Renal cortex interstitium (tissue), 11 donors: ENCODE results near the gene PPFIA3. TPM values are rescaled to one million over a fixed set of nuclear protein-coding genes. Genes with fewer than 3 reads are reported as not detected.
"Not testable (repeated sequence)": the region's sequence is repeated elsewhere in the genome, so short reads cannot be mapped to it uniquely, and the experiment has no call there.

ENCODE experiments used
- DNase-seq, 11 donors: peaks; one replicate each; pipeline ENCODE4 v3.0.0-alpha.2; 2013; ENCODE audit warnings: low read depth in 9 of 11, low spot score in 4 of 11; ENCODE audit errors: extremely low read depth in 1 of 11
- polyA plus RNA-seq, 3 donors: library from polyadenylated mRNA; unstranded; fragments of 120-200 nt; gene quantifications; one replicate each; pipeline ENCODE4 v1.2.1, GENCODE V29; 2013; ENCODE audit not compliant: insufficient read length in 3 of 3

PPFIA3 gene
- polyA plus RNA-seq, 3 donors = 4.7 to 8.4 (median 6.1) TPM

- DNase-seq = no peak
Measured at GRCh38 chr19:49116544-49116943, 2.8 kb upstream of the PPFIA3 start.

GRCh38 chr19:49117677-49118564, 1.4 kb upstream of the PPFIA3 start:
- no peak for DNase-seq

GRCh38 chr19:49118565-49119410, 556 bp upstream of the PPFIA3 start, which contains the start of gene C19orf73:
Gene C19orf73, minus strand, starts transcription at chr19:49119143. Its CDS starts 121 bp downstream, at chr19:49119022.
- DNase-seq = peak; percentile 78 to 92 (median 90)

- no peak for DNase-seq
Measured at GRCh38 chr19:49120325-49120683, 960 bp downstream of the PPFIA3 start.

GRCh38 chr19:49120868-49121267, 1.5 kb downstream of the PPFIA3 start:
- DNase-seq = no peak

GRCh38 chr19:49121841-49122240, 2.5 kb downstream of the PPFIA3 start:
- DNase-seq = not testable (repeated sequence)

- DNase-seq = not testable (repeated sequence)
Measured at GRCh38 chr19:49123285-49123684, 3.9 kb downstream of the PPFIA3 start.

- DNase-seq = no peak
Measured at GRCh38 chr19:49125025-49125731, 5.8 kb downstream of the PPFIA3 start.

GRCh38 chr19:49126575-49126974, 7.2 kb downstream of the PPFIA3 start:
- no peak for DNase-seq

- DNase-seq = not testable (repeated sequence)
Measured at GRCh38 chr19:49127225-49127624, 7.9 kb downstream of the PPFIA3 start.

- DNase-seq = peak; percentile 88 to 95 (median 93)
Measured at GRCh38 chr19:49127674-49128544, 8.6 kb downstream of the PPFIA3 start.

- no peak for DNase-seq
Measured at GRCh38 chr19:49128545-49129237, 9.3 kb downstream of the PPFIA3 start.

- no peak for DNase-seq
Measured at GRCh38 chr19:49129238-49129583, 9.9 kb downstream of the PPFIA3 start.

- DNase-seq = no peak
Measured at GRCh38 chr19:49130325-49130724, 11.0 kb downstream of the PPFIA3 start.

- DNase-seq = no peak
Measured at GRCh38 chr19:49132974-49133609, 13.7 kb downstream of the PPFIA3 start.

GRCh38 chr19:49133621-49134454, 14.5 kb downstream of the PPFIA3 start:
- peak in 4 of 11 donors; percentile 66 to 74 (median 72) for DNase-seq

- no peak for DNase-seq
Measured at GRCh38 chr19:49135686-49136085, 16.3 kb downstream of the PPFIA3 start.
